OCI-LY1 (cell line): ENCODE results near the gene BRD4.
"Not testable (repeated sequence)": the region's sequence is repeated elsewhere in the genome, so short reads cannot be mapped to it uniquely, and the experiment has no call there.

Experiments
- H2AFZ ChIP-seq: fragments of 200-600 bp; sonication (generic), shearing (Covaris generic); 2 replicates; pipeline ENCODE4 v1.6.0; 2014; ENCODE audit warnings: antibody characterized with exemption, mild to moderate bottlenecking, low read length
- H3F3A ChIP-seq: fragments of 200-600 bp; sonication (generic), shearing (Covaris generic); 2 replicates; pipeline ENCODE4 v1.6.0; 2014; ENCODE audit warnings: mild to moderate bottlenecking, antibody characterized with exemption, low read length, moderate library complexity; ENCODE audit not compliant: insufficient read depth
- H3K27ac ChIP-seq: fragments of 200-600 bp; sonication (generic); 2 replicates; pipeline ENCODE4 v1.5.1; 2014; ENCODE audit warnings: low read length, mixed run types, mild to moderate bottlenecking, low read depth; ENCODE audit not compliant: poor library complexity, severe bottlenecking
- H3K27me3 ChIP-seq: fragments of 200-600 bp; sonication (generic); 2 replicates; pipeline ENCODE4 v1.6.0; 2014; ENCODE audit warnings: antibody characterized with exemption, mild to moderate bottlenecking, low read length, moderate library complexity; ENCODE audit not compliant: insufficient read depth
- H3K36me3 ChIP-seq: fragments of 200-600 bp; sonication (generic); 2 replicates; pipeline ENCODE4 v1.6.1; 2014; ENCODE audit warnings: mild to moderate bottlenecking, antibody characterized with exemption, low read length, moderate library complexity, mixed read lengths; ENCODE audit not compliant: insufficient read depth
- H3K4me1 ChIP-seq: fragments of 200-600 bp; sonication (generic); 2 replicates; pipeline ENCODE4 v1.5.1; 2014; ENCODE audit warnings: mild to moderate bottlenecking, low read length, moderate library complexity; ENCODE audit not compliant: insufficient read depth, severe bottlenecking
- H3K4me2 ChIP-seq: fragments of 200-600 bp; sonication (generic), shearing (Covaris generic); 2 replicates; pipeline ENCODE4 v1.6.1; 2014; ENCODE audit warnings: low read length
- H3K4me3 ChIP-seq: fragments of 200-600 bp; sonication (generic); 2 replicates; pipeline ENCODE4 v1.5.1; 2014; ENCODE audit warnings: low read length, low read depth, mild to moderate bottlenecking, mixed read lengths; ENCODE audit not compliant: poor library complexity, severe bottlenecking
- H3K79me2 ChIP-seq: fragments of 200-600 bp; shearing (Covaris generic); 2 replicates; pipeline ENCODE4 v1.6.1; 2016; ENCODE audit warnings: mixed run types, low read length, mixed read lengths; ENCODE audit not compliant: insufficient read depth
- H3K9ac ChIP-seq: fragments of 200-600 bp; sonication (generic), shearing (Covaris generic); 2 replicates; pipeline ENCODE4 v1.6.1; 2014; ENCODE audit warnings: mild to moderate bottlenecking, low read length, mixed read lengths
- H3K9me2 ChIP-seq: fragments of 200-600 bp; sonication (generic), shearing (Covaris generic); 2 replicates; pipeline ENCODE4 v1.6.1; 2014; ENCODE audit warnings: low read depth, mild to moderate bottlenecking, low read length, mixed read lengths
- H3K9me3 ChIP-seq: fragments of 200-600 bp; shearing (Covaris generic); 2 replicates; pipeline ENCODE4 v1.6.1; 2014; ENCODE audit warnings: low read length, mixed read lengths
- H4K20me1 ChIP-seq: fragments of 200-600 bp; sonication (generic), shearing (Covaris generic); 2 replicates; pipeline ENCODE4 v1.6.0; 2016; ENCODE audit warnings: mild to moderate bottlenecking, low read length; ENCODE audit not compliant: insufficient read depth
- EZH2 ChIP-seq: fragments of 200-600 bp; sonication (generic), shearing (Covaris generic); IDR thresholded peaks from 2 replicates; pipeline ENCODE4 v1.8.0; 2017; ENCODE audit warnings: borderline replicate concordance, mixed run types, mild to moderate bottlenecking, antibody characterized with exemption, low read length, moderate library complexity, mixed read lengths
- TF ChIP-seq, protein P1 (sequence below): fragments of 200-600 bp; sonication (generic), shearing (Covaris generic); IDR thresholded peaks from 2 replicates; pipeline ENCODE4 v1.5.1; 2017; ENCODE audit warnings: mild to moderate bottlenecking, antibody characterized with exemption, low read length, moderate library complexity, mixed read lengths

Gene BRD4

GRCh38 chr19:15368051-15368632, 35.8 kb upstream of the BRD4 start:
- Histone ChIP-seq H3K9me2 (no peaks in the 10 kb centered on the region), H3F3A (no peaks in the 10 kb centered on the region), H3K27ac (no peak overlapping the region), H3K36me3 (peaks cover 84% of the 10 kb centered on the region), H3K79me2 (no peaks in the 10 kb centered on the region), H4K20me1 (no peaks in the 10 kb centered on the region), H3K4me2 (no peak overlapping the region), H3K4me3 (no peak overlapping the region), H2AFZ (no peak overlapping the region), H3K9me3 (no peaks in the 10 kb centered on the region), H3K9ac (no peak overlapping the region), H3K27me3 (no peaks in the 10 kb centered on the region), H3K4me1 (no peaks in the 10 kb centered on the region)
- TF ChIP-seq, protein P1, sequence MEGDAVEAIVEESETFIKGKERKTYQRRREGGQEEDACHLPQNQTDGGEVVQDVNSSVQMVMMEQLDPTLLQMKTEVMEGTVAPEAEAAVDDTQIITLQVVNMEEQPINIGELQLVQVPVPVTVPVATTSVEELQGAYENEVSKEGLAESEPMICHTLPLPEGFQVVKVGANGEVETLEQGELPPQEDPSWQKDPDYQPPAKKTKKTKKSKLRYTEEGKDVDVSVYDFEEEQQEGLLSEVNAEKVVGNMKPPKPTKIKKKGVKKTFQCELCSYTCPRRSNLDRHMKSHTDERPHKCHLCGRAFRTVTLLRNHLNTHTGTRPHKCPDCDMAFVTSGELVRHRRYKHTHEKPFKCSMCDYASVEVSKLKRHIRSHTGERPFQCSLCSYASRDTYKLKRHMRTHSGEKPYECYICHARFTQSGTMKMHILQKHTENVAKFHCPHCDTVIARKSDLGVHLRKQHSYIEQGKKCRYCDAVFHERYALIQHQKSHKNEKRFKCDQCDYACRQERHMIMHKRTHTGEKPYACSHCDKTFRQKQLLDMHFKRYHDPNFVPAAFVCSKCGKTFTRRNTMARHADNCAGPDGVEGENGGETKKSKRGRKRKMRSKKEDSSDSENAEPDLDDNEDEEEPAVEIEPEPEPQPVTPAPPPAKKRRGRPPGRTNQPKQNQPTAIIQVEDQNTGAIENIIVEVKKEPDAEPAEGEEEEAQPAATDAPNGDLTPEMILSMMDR: no peak
- no peak for TF ChIP-seq EZH2

- no peak overlapping the region for H2AFZ ChIP-seq
- H3K4me2 ChIP-seq: no peak overlapping the region
- H3K9me2 ChIP-seq: no peaks in the 10 kb centered on the region
- no peaks in the 10 kb centered on the region for H3K27me3 ChIP-seq
- H3K36me3 ChIP-seq: peaks cover 77% of the 10 kb centered on the region
- no peak overlapping the region for H3K27ac ChIP-seq
- H3K4me1 ChIP-seq: no peaks in the 10 kb centered on the region
- no peak overlapping the region for H3K9ac ChIP-seq
- H3K4me3 ChIP-seq: no peak overlapping the region
- H4K20me1 ChIP-seq: no peaks in the 10 kb centered on the region
- TF ChIP-seq, protein P1: no peak
- TF ChIP-seq EZH2: no peak
- H3F3A ChIP-seq: no peaks in the 10 kb centered on the region
- H3K9me3 ChIP-seq: no peaks in the 10 kb centered on the region
- H3K79me2 ChIP-seq: no peaks in the 10 kb centered on the region
These were observed 35.1 kb upstream of the BRD4 start for GRCh38 chr19:15367439-15367838.

DNA sequence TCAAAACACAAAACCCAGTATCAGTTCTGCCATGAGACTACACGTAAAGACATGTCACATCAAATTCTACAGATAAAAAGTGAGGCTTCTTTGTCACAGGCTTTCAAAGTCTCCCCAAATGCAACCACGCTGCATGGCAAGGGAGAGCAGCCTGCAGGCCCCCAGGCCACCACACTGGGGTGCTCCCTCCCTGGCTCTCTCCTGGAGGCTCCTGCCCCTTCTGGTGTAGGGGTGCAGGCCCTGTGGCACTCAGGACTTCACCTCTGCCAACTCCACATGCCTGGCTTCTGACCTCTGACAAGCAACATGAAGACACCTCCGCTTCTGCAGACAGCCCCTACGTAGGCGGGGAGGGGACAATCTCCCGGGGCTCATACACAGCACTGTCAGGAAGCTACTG, 32.9 kb upstream of the BRD4 start:
- H3K9ac ChIP-seq: no peak overlapping the region
- no peak overlapping the region for H3K27ac ChIP-seq
- no peaks in the 10 kb centered on the region for H3K9me2 ChIP-seq
- no peaks in the 10 kb centered on the region for H3F3A ChIP-seq
- H3K27me3 ChIP-seq: no peaks in the 10 kb centered on the region
- no peak overlapping the region for H3K4me3 ChIP-seq
- peaks cover 74% of the 10 kb centered on the region for H3K36me3 ChIP-seq
- TF ChIP-seq, protein P1: no peak
- no peak for TF ChIP-seq EZH2
- no peaks in the 10 kb centered on the region for H3K9me3 ChIP-seq
- H3K79me2 ChIP-seq: no peaks in the 10 kb centered on the region
- no peaks in the 10 kb centered on the region for H3K4me1 ChIP-seq
- no peak overlapping the region for H3K4me2 ChIP-seq
- no peak overlapping the region for H2AFZ ChIP-seq
- H4K20me1 ChIP-seq: no peaks in the 10 kb centered on the region

- not testable (repeated sequence) for H3F3A ChIP-seq, H2AFZ ChIP-seq, H3K27me3 ChIP-seq, H3K4me3 ChIP-seq, H3K27ac ChIP-seq, H3K79me2 ChIP-seq, H3K4me2 ChIP-seq, H3K9ac ChIP-seq, H3K9me2 ChIP-seq, H3K9me3 ChIP-seq, H4K20me1 ChIP-seq, H3K4me1 ChIP-seq
- H3K36me3 ChIP-seq: peaks cover 73% of the 10 kb centered on the region
These were observed 31.5 kb upstream of the BRD4 start for GRCh38 chr19:15363791-15364190.

GRCh38 chr19:15363048-15363447, 30.7 kb upstream of the BRD4 start:
- not testable (repeated sequence) for H3K4me2 ChIP-seq, H2AFZ ChIP-seq, H4K20me1 ChIP-seq, H3K27me3 ChIP-seq, H3K4me3 ChIP-seq, H3K9me3 ChIP-seq, H3K27ac ChIP-seq, H3K9ac ChIP-seq, H3K4me1 ChIP-seq, H3K79me2 ChIP-seq, H3F3A ChIP-seq, H3K9me2 ChIP-seq
- peaks cover 73% of the 10 kb centered on the region for H3K36me3 ChIP-seq
